ENCODE data around the gene ACP3. TPM values are rescaled to one million over a fixed set of nuclear protein-coding genes. Genes with fewer than 3 reads are reported as not detected.

The ACP3 gene
- total RNA-seq, 1 donor = 10.8 TPM

- H3K4me3 ChIP-seq (ENCODE audit: low read depth, low read length) = no peak overlapping the region
- DNase-seq (ENCODE audit: low read depth) = peak; percentile 42
- TF ChIP-seq CTCF (IDR thresholded peaks at IDR 0.05; ENCODE audit: insufficient read depth, low read depth, low read length) = no peak
Measured at GRCh38 chr3:132283916-132284405, 33.2 kb upstream of the ACP3 start.

GRCh38 chr3:132284781-132285619, 32.2 kb upstream of the ACP3 start:
- DNase-seq (ENCODE audit: low read depth) = no peak
- no peak for TF ChIP-seq CTCF (IDR thresholded peaks at IDR 0.05; ENCODE audit: insufficient read depth, low read depth, low read length)
- no peak overlapping the region for H3K4me3 ChIP-seq (ENCODE audit: low read depth, low read length)

- TF ChIP-seq CTCF (IDR thresholded peaks at IDR 0.05; ENCODE audit: insufficient read depth, low read depth, low read length) = no peak
- DNase-seq (ENCODE audit: low read depth) = no peak
- H3K4me3 ChIP-seq (ENCODE audit: low read depth, low read length) = no peak overlapping the region
Measured at GRCh38 chr3:132285620-132285945, 31.6 kb upstream of the ACP3 start.

- TF ChIP-seq CTCF (IDR thresholded peaks at IDR 0.05; ENCODE audit: insufficient read depth, low read depth, low read length) = no peak
- no peak overlapping the region for H3K4me3 ChIP-seq (ENCODE audit: low read depth, low read length)
- DNase-seq (ENCODE audit: low read depth) = no peak
Measured at GRCh38 chr3:132286035-132286434, 31.2 kb upstream of the ACP3 start.

GRCh38 chr3:132288357-132288756, 28.9 kb upstream of the ACP3 start:
- TF ChIP-seq CTCF (IDR thresholded peaks at IDR 0.05; ENCODE audit: insufficient read depth, low read depth, low read length) = no peak
- DNase-seq (ENCODE audit: low read depth) = peak; percentile 57
- H3K4me3 ChIP-seq (ENCODE audit: low read depth, low read length) = no peak overlapping the region

GRCh38 chr3:132289316-132289715, 27.9 kb upstream of the ACP3 start:
- H3K4me3 ChIP-seq (ENCODE audit: low read depth, low read length) = no peak overlapping the region
- no peak for TF ChIP-seq CTCF (IDR thresholded peaks at IDR 0.05; ENCODE audit: insufficient read depth, low read depth, low read length)
- DNase-seq (ENCODE audit: low read depth) = peak; percentile 56

Data from fibroblast of villous mesenchyme (primary cell).